GM23338 (cell line): Measurements from ENCODE around the gene RAB3B. TPM values are rescaled to one million over a fixed set of nuclear protein-coding genes. Genes with fewer than 3 reads are reported as not detected.

Source experiments
- ATAC-seq: fragments of 200-7000 bp; cut with Tn5 transposase; 3 replicates; pipeline ENCODE4 v1.9.1; 2020
- DNase-seq: peaks from one replicate; pipeline ENCODE4 v3.0.0-alpha.2; 2015; ENCODE audit warnings: low spot score
- H2AFZ ChIP-seq: fragments of 200-600 bp; sonication (generic); 2 replicates; pipeline ENCODE4 v1.8.0; 2016; ENCODE audit warnings: antibody characterized with exemption, mild to moderate bottlenecking, moderate library complexity
- H3F3A ChIP-seq: fragments of 200-600 bp; sonication (generic); replicated peaks from 2 replicates; pipeline ENCODE4 v1.8.0; 2017; ENCODE audit warnings: antibody characterized with exemption, mixed run types, low read depth
- H3K27ac ChIP-seq: fragments of 200-600 bp; sonication (generic); 2 replicates; pipeline ENCODE4 v1.6.1; 2016; ENCODE audit warnings: low read depth
- H3K27me3 ChIP-seq: fragments of 200-600 bp; sonication (generic); 2 replicates; pipeline ENCODE4 v1.8.0; 2016; ENCODE audit warnings: mild to moderate bottlenecking, mixed run types, moderate library complexity; ENCODE audit not compliant: insufficient read depth
- H3K36me3 ChIP-seq: fragments of 200-600 bp; sonication (generic); 2 replicates; pipeline ENCODE4 v1.8.0; 2016; ENCODE audit warnings: mild to moderate bottlenecking; ENCODE audit not compliant: insufficient read depth
- H3K4me1 ChIP-seq: fragments of 200-600 bp; sonication (generic); 2 replicates; pipeline ENCODE4 v1.8.0; 2016; ENCODE audit warnings: mild to moderate bottlenecking, moderate library complexity; ENCODE audit not compliant: insufficient read depth
- H3K4me2 ChIP-seq: fragments of 200-600 bp; sonication (generic); 2 replicates; pipeline ENCODE4 v1.7.1; 2017; ENCODE audit warnings: mixed run types
- H3K4me3 ChIP-seq: fragments of 200-600 bp; sonication (generic); 2 replicates; pipeline ENCODE4 v1.6.1; 2016; ENCODE audit warnings: mixed run types
- H3K79me2 ChIP-seq: fragments of 200-600 bp; sonication (generic); replicated peaks from 2 replicates; pipeline ENCODE4 v1.8.0; 2017; ENCODE audit warnings: mild to moderate bottlenecking; ENCODE audit not compliant: insufficient read depth
- H3K9me2 ChIP-seq: fragments of 200-600 bp; sonication (generic); 2 replicates; pipeline ENCODE4 v1.8.0; 2017; ENCODE audit not compliant: insufficient read depth
- H4K20me1 ChIP-seq: fragments of 200-600 bp; sonication (generic); replicated peaks from 2 replicates; pipeline ENCODE4 v1.8.0; 2017; ENCODE audit warnings: mild to moderate bottlenecking; ENCODE audit not compliant: insufficient read depth
- H3K27ac Mint-ChIP-seq: 2 replicates; pipeline ENCODE4 v1.8.0; 2020; ENCODE audit warnings: inconsistent platforms, mild to moderate bottlenecking, moderate library complexity, mixed read lengths
- H3K27me3 Mint-ChIP-seq: 3 replicates; pipeline ENCODE4 v1.8.0; 2022; ENCODE audit warnings: low read depth, mild to moderate bottlenecking, moderate library complexity, mixed read lengths, inconsistent platforms; ENCODE audit not compliant: insufficient read depth, poor library complexity
- H3K36me3 Mint-ChIP-seq: 3 replicates; pipeline ENCODE4 v1.8.0; 2021; ENCODE audit warnings: low read depth, mild to moderate bottlenecking, inconsistent platforms, moderate library complexity, mixed read lengths
- H3K4me1 Mint-ChIP-seq: 3 replicates; pipeline ENCODE4 v1.8.0; 2020; ENCODE audit warnings: mild to moderate bottlenecking, inconsistent platforms, mixed read lengths
- H3K4me3 Mint-ChIP-seq: 3 replicates; pipeline ENCODE4 v1.8.0; 2021; ENCODE audit warnings: moderate library complexity, mild to moderate bottlenecking, inconsistent platforms, mixed read lengths
- H3K9me3 Mint-ChIP-seq: 3 replicates; pipeline ENCODE4 v1.8.0; 2020; ENCODE audit warnings: moderate library complexity, mild to moderate bottlenecking, inconsistent platforms, mixed read lengths
- CREB1 ChIP-seq: fragments of 250-450 bp; sonication (Bioruptor Pico); IDR thresholded peaks from 2 replicates; pipeline ENCODE4 v1.5.0; 2020; ENCODE audit warnings: low read depth, mild to moderate bottlenecking, moderate library complexity
- EZH2 ChIP-seq: fragments of 200-600 bp; sonication (generic); IDR thresholded peaks from one replicate; pipeline ENCODE4 v1.8.0; 2017; ENCODE audit warnings: antibody characterized with exemption, mild to moderate bottlenecking, low read depth; ENCODE audit not compliant: unreplicated experiment
- EZH2phosphoT487 ChIP-seq: fragments of 200-600 bp; sonication (generic); IDR thresholded peaks from one replicate; pipeline ENCODE4 v1.8.1; 2018; ENCODE audit warnings: antibody characterized with exemption; ENCODE audit not compliant: unreplicated experiment
- JUNB ChIP-seq: IDR thresholded peaks from one replicate; pipeline ENCODE4 v1.6.1; 2016; ENCODE audit warnings: antibody characterized with exemption; ENCODE audit not compliant: unreplicated experiment
- NANOG ChIP-seq: IDR thresholded peaks from 2 replicates; pipeline ENCODE4 v1.6.1; 2016; ENCODE audit warnings: antibody characterized with exemption, borderline replicate concordance
- POLR2AphosphoS5 ChIP-seq: IDR thresholded peaks from 2 replicates; pipeline ENCODE4 v1.6.1; 2016; ENCODE audit warnings: antibody characterized with exemption, low read depth
- REST ChIP-seq: IDR thresholded peaks from one replicate; pipeline ENCODE4 v1.6.1; 2018; ENCODE audit warnings: antibody characterized with exemption; ENCODE audit not compliant: unreplicated experiment
- STAT1 ChIP-seq: IDR thresholded peaks from one replicate; pipeline ENCODE4 v1.6.1; 2016; ENCODE audit warnings: antibody characterized with exemption; ENCODE audit not compliant: unreplicated experiment
- ZNF114 ChIP-seq: fragments of 250-450 bp; sonication (Bioruptor Pico); IDR thresholded peaks from 2 replicates; pipeline ENCODE4 v1.5.0; 2020; ENCODE audit warnings: mild to moderate bottlenecking, moderate library complexity
- ZNF331 ChIP-seq: fragments of 250-450 bp; sonication (Bioruptor Pico); IDR thresholded peaks from 2 replicates; pipeline ENCODE4 v1.5.0; 2020; ENCODE audit warnings: low read depth, mild to moderate bottlenecking, moderate library complexity
- ZNF462 ChIP-seq: fragments of 250-450 bp; sonication (Bioruptor Pico); IDR thresholded peaks from 2 replicates; pipeline ENCODE4 v1.5.0; 2020; ENCODE audit warnings: mild to moderate bottlenecking, moderate library complexity
- polyA plus RNA-seq: library from polyadenylated mRNA; unstranded; fragments of >200 nt; fragmentation: Nextera tagmentation; extraction: Ambion mirVana; gene quantifications from 2 replicates; pipeline ENCODE4 v1.2.1, GENCODE V29; 2016
- total RNA-seq: library from RNA; depleted of rRNA; stranded (reverse); fragments of >200 nt; shearing (Covaris generic); gene quantifications from 2 replicates; pipeline ENCODE4 v1.2.3, GENCODE V29; 2014
- TF ChIP-seq, protein P1 (sequence below): IDR thresholded peaks from 2 replicates; pipeline ENCODE4 v1.6.1; 2016; ENCODE audit warnings: antibody characterized with exemption
- TF ChIP-seq, protein P2 (sequence below), 2 experiments: fragments of 200-600 bp in 1 of 2; sonication (generic) in 1 of 2; conservative IDR thresholded peaks; 2 replicates each; pipeline versions ENCODE4 v1.5.1 to v1.6.1; 2016 to 2017; ENCODE audit warnings: antibody characterized with exemption in 2 of 2, low read depth in 2 of 2, mild to moderate bottlenecking in 2 of 2, moderate library complexity in 1 of 2

RAB3B gene
- total and polyA plus RNA-seq, 2 experiments from 2014 or later = 18.3 to 37.9 TPM

- no peak overlapping the region for H3K4me2 ChIP-seq
- H3K27me3 ChIP-seq = no peaks in the 10 kb centered on the region
- H4K20me1 ChIP-seq = peaks cover 4% of the 10 kb centered on the region; the same call in 1 of the 2 replicates
- no peak overlapping the region for H2AFZ ChIP-seq
- peaks cover under 1% of the 10 kb centered on the region; the same call in 1 of the 2 replicates for H3K36me3 ChIP-seq
- no peaks in the 10 kb centered on the region for H3K27me3 Mint-ChIP-seq
- H3K27ac ChIP-seq = no peak overlapping the region
- no peak overlapping the region for H3K4me3 Mint-ChIP-seq
- no peaks in the 10 kb centered on the region for H3K9me2 ChIP-seq
- H3K27ac Mint-ChIP-seq = no peak overlapping the region
- H3K9me3 Mint-ChIP-seq = no peaks in the 10 kb centered on the region
- H3K4me3 ChIP-seq = no peak overlapping the region
- peaks cover 7% of the 10 kb centered on the region; the same call in 2 of the 3 replicates for H3K36me3 Mint-ChIP-seq
- H3F3A ChIP-seq = 0 out of 2 replicates have a peak, but pooled peaks cover 3% of the 10 kb centered on the region
- no peak for DNase-seq
- H3K4me1 Mint-ChIP-seq = peaks cover 4% of the 10 kb centered on the region
- no peaks in the 10 kb centered on the region for H3K79me2 ChIP-seq
- no peaks in the 10 kb centered on the region for H3K4me1 ChIP-seq
- ATAC-seq = no peak
- TF ChIP-seq ZNF114 (CRISPR knock-in tag) = no peak
- TF ChIP-seq POLR2AphosphoS5 = no peak
- TF ChIP-seq, protein P1, sequence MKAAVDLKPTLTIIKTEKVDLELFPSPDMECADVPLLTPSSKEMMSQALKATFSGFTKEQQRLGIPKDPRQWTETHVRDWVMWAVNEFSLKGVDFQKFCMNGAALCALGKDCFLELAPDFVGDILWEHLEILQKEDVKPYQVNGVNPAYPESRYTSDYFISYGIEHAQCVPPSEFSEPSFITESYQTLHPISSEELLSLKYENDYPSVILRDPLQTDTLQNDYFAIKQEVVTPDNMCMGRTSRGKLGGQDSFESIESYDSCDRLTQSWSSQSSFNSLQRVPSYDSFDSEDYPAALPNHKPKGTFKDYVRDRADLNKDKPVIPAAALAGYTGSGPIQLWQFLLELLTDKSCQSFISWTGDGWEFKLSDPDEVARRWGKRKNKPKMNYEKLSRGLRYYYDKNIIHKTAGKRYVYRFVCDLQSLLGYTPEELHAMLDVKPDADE = no peak
- TF ChIP-seq, protein P2, sequence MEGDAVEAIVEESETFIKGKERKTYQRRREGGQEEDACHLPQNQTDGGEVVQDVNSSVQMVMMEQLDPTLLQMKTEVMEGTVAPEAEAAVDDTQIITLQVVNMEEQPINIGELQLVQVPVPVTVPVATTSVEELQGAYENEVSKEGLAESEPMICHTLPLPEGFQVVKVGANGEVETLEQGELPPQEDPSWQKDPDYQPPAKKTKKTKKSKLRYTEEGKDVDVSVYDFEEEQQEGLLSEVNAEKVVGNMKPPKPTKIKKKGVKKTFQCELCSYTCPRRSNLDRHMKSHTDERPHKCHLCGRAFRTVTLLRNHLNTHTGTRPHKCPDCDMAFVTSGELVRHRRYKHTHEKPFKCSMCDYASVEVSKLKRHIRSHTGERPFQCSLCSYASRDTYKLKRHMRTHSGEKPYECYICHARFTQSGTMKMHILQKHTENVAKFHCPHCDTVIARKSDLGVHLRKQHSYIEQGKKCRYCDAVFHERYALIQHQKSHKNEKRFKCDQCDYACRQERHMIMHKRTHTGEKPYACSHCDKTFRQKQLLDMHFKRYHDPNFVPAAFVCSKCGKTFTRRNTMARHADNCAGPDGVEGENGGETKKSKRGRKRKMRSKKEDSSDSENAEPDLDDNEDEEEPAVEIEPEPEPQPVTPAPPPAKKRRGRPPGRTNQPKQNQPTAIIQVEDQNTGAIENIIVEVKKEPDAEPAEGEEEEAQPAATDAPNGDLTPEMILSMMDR (conservative IDR thresholded peaks at IDR 0.05; ENCODE audit: low read depth in 2 of 2) = no peak
- no peak for TF ChIP-seq EZH2
- TF ChIP-seq JUNB = no peak
- no peak for TF ChIP-seq ZNF331 (CRISPR knock-in tag)
- TF ChIP-seq NANOG = no peak
- no peak for TF ChIP-seq REST
- no peak for TF ChIP-seq STAT1
- no peak for TF ChIP-seq ZNF462 (CRISPR knock-in tag)
- TF ChIP-seq CREB1 = no peak
- no peak for TF ChIP-seq EZH2phosphoT487
Measured at GRCh38 chr1:51927029-51927428, 63.5 kb downstream of the RAB3B start.
